Activated T-cell treated with anti-CD3 and anti-CD28 coated beads, Interleukin-2, amount 50 U/mL, for 24 hours (primary cell): ENCODE measurements around the gene TMEM247.

Experiments used
- DNase-seq: peaks from one replicate; pipeline ENCODE4 v3.0.0-alpha.2; 2020
- H3K27ac Mint-ChIP-seq: 2 replicates; pipeline ENCODE4 v1.8.0; 2020; ENCODE audit warnings: mild to moderate bottlenecking, mixed read lengths
- H3K27me3 Mint-ChIP-seq: 2 replicates; pipeline ENCODE4 v1.8.0; 2020; ENCODE audit warnings: mixed read lengths
- H3K36me3 Mint-ChIP-seq: 2 replicates; pipeline ENCODE4 v1.8.0; 2020; ENCODE audit warnings: low read depth, mixed read lengths
- H3K4me1 Mint-ChIP-seq: 2 replicates; pipeline ENCODE4 v1.8.0; 2020; ENCODE audit warnings: low read depth, mixed read lengths
- H3K4me3 Mint-ChIP-seq: 2 replicates; pipeline ENCODE4 v1.8.0; 2020; ENCODE audit warnings: mild to moderate bottlenecking, moderate library complexity, mixed read lengths
- H3K9me3 Mint-ChIP-seq: 2 replicates; pipeline ENCODE4 v1.8.0; 2020; ENCODE audit warnings: mixed read lengths

The TMEM247 gene

GRCh38 chr2:46525522-46526155 lies 46.3 kb downstream of the TMEM247 start:
- no peaks in the 10 kb centered on the region for H3K9me3 Mint-ChIP-seq
- H3K36me3 Mint-ChIP-seq, result peaks cover 2% of the 10 kb centered on the region
- no peak for DNase-seq
- H3K4me1 Mint-ChIP-seq, result peaks cover 10% of the 10 kb centered on the region
- no peaks in the 10 kb centered on the region for H3K27me3 Mint-ChIP-seq
- no peak overlapping the region for H3K4me3 Mint-ChIP-seq
- H3K27ac Mint-ChIP-seq, result no peak overlapping the region

GRCh38 chr2:46528880-46529279 lies 49.5 kb downstream of the TMEM247 start:
- H3K27ac Mint-ChIP-seq, result no peak overlapping the region
- no peaks in the 10 kb centered on the region for H3K27me3 Mint-ChIP-seq
- no peak overlapping the region for H3K4me3 Mint-ChIP-seq
- H3K36me3 Mint-ChIP-seq, result peaks cover 4% of the 10 kb centered on the region
- no peaks in the 10 kb centered on the region for H3K9me3 Mint-ChIP-seq
- no peak for DNase-seq
- peaks cover under 1% of the 10 kb centered on the region for H3K4me1 Mint-ChIP-seq

GRCh38 chr2:46530639-46531038 lies 51.3 kb downstream of the TMEM247 start:
- H3K4me3 Mint-ChIP-seq, result no peak overlapping the region
- no peaks in the 10 kb centered on the region for H3K9me3 Mint-ChIP-seq
- DNase-seq, result no peak
- no peak overlapping the region for H3K27ac Mint-ChIP-seq
- H3K36me3 Mint-ChIP-seq, result peaks cover 6% of the 10 kb centered on the region
- H3K27me3 Mint-ChIP-seq, result no peaks in the 10 kb centered on the region
- H3K4me1 Mint-ChIP-seq, result peaks cover 18% of the 10 kb centered on the region

GRCh38 chr2:46531863-46532262 lies 52.5 kb downstream of the TMEM247 start:
- no peaks in the 10 kb centered on the region for H3K9me3 Mint-ChIP-seq
- DNase-seq, result no peak

More at GRCh38 chr2:46531863-46532262, 52.5 kb downstream of the TMEM247 start:
- Mint-ChIP-seq H3K36me3 (peaks cover 6% of the 10 kb centered on the region), H3K4me3 (no peak overlapping the region), H3K27me3 (no peaks in the 10 kb centered on the region), H3K4me1 (peaks cover 27% of the 10 kb centered on the region), H3K27ac (no peak overlapping the region)
